ENCODE results near the gene CLP1.
"Not testable (repeated sequence)": the region's sequence is repeated elsewhere in the genome, so short reads cannot be mapped to it uniquely, and the experiment has no call there.

Gene CLP1

GRCh38 chr11:57659669-57660068 is 2.1 kb downstream of the CLP1 start:
- no peak for DNase-seq (ENCODE audit: low read depth in 4 of 4, low spot score in 1 of 4)

- no peak for DNase-seq (ENCODE audit: low read depth in 4 of 4, low spot score in 1 of 4)
These were observed 5.3 kb downstream of the CLP1 start for GRCh38 chr11:57662893-57663292.

DNA sequence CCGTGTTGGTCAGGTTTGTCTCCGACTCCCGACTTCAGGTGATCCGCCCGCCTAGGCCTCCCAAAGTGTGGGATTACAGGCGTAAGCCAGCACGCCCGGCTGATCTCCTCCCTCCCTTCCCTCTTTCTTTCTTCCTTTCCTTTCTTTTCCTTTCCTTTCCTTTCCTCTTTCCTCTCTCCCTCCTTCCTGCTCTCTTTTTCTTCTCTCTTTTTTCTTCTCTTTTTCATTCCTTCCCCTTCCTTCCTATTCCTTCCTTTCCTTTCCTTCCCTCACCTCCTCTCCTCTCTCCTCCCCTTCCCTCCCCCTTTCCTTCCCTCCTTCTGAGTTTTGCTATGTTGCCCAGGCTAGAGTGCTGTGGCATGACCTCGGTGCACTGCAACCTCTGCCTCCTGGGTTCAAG is 6.4 kb downstream of the CLP1 start:
- no peak for DNase-seq (ENCODE audit: low read depth in 4 of 4, low spot score in 1 of 4)

DNA sequence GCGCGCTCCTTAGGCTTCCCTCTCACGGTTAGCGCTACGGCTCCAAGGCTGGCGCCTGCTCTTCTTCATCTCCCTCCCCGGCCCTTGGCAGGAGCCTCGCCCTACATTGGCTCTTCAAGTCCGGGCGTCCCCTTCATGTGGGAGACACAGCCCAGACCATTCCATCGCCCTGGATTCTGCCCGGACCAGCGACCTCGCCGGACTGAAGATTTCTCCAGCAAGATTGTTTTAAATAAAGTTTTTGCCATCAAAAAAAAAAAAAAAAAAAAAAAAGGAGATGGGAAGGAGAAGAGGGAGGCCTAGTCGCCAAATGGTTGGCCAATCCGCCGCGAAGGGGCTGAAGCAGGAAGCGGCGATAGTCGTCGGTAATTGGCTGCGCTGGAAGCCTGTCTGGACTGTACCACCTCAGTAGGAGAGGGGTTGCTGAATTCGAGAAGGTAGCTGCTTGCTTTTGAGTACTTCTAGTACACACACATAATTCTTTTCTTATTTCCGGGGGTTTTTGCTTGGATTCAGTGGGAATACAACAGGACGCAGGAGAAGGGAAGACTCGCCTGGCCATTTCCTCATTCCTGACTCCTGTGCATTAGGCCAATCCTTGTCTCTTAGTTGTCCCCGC is 9.7 kb downstream of the CLP1 start:
- peak; percentile 69 to 85 (median 77) for DNase-seq (ENCODE audit: low read depth in 4 of 4, low spot score in 1 of 4)

DNA sequence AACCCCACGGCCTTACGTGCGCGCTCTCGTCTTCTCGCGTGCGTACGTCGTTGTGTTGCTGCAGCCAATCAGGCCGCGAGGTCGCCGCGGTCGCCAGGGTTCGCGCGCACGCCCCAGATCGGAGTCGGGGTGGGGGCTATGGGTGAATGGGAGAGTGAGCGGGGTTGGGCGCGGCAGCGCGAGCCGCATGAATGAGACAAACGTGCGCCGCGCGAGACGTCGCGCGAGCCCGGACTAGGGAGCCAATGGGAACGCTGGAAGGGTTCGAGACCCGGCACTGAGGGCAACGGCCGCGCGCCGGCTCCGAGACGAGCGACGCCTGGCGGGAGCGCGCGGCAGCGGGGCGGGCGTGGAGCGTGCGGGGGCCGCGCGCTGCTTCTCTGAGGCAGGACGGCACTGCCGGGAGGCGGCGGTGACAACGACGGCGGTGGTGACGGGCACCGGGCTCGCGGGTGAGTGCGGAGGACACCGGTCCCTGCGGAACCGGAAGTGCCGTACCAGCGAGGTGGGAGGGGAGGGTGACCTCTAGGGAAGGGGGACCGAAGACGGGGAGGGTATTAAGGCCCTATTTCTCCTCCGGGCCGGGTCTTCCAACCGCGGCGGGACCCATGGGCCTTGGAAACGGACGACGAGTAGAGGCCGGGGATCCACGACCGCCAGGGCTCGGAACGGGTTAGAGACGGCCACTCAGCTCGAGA is 10.3 kb downstream of the CLP1 start, which contains the start of gene ZDHHC5:
ZDHHC5 (plus strand) TSS at position 379 of the 698 bp plus-strand sequence. CDS start 4,977 bp downstream, outside the sequence.
- peak; percentile 94 to 99 (median 98) for DNase-seq (ENCODE audit: low read depth in 4 of 4, low spot score in 1 of 4)

GRCh38 chr11:57668434-57668782 is 10.8 kb downstream of the CLP1 start:
- DNase-seq (ENCODE audit: low read depth in 4 of 4, low spot score in 1 of 4) = peak in 1 of 4 experiments; percentile 16

DNA sequence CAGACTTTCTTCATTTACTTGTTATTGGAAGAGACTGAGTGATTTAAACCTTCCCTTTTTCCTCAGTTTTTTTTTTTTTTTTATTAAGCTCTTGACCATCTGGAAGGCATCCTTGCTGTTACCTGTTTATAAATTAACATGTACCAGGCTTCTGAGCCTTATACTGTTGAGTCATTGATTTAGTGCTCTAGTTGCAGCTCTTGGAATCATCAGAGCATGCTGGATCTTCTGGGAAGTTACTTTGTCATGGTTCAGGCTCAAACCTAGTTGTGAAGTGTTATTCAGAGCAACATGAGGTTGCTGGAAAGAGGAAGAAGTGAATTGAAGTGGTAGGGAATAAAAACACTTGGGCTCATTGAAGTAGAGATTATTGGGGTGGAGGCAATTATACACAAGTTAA is 16.7 kb downstream of the CLP1 start:
- no peak for DNase-seq (ENCODE audit: low read depth in 4 of 4, low spot score in 1 of 4)

GRCh38 chr11:57675176-57675941 is 17.8 kb downstream of the CLP1 start:
- no peak for DNase-seq (ENCODE audit: low read depth in 4 of 4, low spot score in 1 of 4)

- DNase-seq (ENCODE audit: low read depth in 4 of 4, low spot score in 1 of 4) = no peak
These were observed 21.8 kb downstream of the CLP1 start for GRCh38 chr11:57679396-57679795.

DNA sequence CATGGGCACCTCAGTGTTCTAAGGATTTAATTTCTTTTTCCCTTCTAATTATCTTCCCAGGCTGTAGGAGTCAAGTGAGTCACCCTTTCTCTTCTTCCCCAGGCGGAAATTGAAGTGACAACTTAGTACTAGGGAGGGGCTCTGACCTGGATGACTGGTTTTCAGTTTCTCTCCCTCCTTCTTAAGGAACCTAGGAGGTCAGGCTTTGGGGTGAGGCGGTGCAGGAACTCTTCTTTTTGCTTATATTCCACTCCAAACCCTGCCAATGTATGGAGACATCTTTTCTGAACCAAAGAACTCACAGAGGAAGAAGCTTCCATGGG is 23.0 kb downstream of the CLP1 start:
- DNase-seq (ENCODE audit: low read depth in 4 of 4, low spot score in 1 of 4) = no peak

DNA sequence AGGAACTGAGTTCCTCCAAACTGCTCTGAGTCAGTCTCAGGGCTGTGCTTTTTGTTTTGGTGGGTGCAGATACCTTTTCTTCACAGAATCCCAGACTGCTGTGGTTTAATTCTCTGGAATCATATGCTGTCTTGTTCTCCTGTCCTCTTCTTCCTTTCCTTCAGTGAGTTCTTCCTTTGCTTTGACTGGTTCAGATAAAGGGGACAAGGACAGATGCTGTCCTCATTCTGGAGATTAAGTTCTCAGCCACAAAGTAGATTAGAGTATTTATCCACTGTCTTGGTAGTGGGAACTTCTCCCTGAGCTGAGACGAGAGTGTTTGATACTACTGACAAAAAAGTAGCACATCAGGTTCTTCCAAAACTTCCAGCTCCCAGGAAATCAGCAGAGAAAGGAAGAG is 23.6 kb downstream of the CLP1 start:
- no peak for DNase-seq (ENCODE audit: low read depth in 4 of 4, low spot score in 1 of 4)

- not testable (repeated sequence) for DNase-seq (ENCODE audit: low read depth in 4 of 4, low spot score in 1 of 4)
These were observed 32.9 kb downstream of the CLP1 start for GRCh38 chr11:57690474-57690873.

- no peak for DNase-seq (ENCODE audit: low read depth in 4 of 4, low spot score in 1 of 4)
These were observed 41.3 kb downstream of the CLP1 start for GRCh38 chr11:57698843-57699365.

DNA sequence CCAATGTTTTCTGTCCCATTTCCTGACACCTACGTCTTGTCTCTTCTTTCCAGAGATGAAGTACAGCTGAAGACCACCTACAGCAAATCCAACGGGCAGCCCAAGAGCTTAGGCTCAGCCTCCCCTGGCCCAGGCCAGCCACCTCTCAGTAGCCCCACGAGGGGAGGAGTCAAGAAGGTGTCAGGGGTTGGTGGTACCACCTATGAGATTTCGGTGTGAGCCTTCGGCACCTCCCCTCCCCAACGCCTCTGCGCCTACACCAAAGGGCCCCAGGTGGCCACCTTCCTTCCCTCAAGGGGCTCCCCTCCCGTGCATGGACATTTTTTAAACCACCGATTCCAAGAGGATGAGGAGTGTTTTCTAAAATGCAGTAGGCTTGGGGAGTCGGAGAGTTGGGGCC is 42.3 kb downstream of the CLP1 start:
- DNase-seq (ENCODE audit: low read depth in 4 of 4, low spot score in 1 of 4) = no peak

DNA sequence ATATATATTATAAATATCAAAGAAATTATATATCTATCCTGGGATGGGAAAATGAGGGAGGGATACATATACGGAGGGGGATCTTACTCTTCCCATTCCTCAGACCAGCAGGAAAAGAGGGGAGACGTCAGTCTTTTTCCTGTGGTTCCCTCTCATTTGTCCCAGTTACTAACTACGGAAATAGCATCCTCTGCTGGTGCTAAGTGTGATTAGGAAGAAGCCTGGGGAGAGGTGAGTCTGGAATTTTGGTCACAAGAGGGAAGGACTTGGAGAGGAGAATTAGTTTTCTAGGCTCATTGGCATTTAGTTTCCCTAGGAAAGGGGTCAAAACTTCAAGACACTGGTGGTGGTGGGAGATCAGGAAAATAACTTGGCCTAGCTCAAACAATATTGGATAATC is 42.9 kb downstream of the CLP1 start:
- no peak for DNase-seq (ENCODE audit: low read depth in 4 of 4, low spot score in 1 of 4)

GRCh38 chr11:57703341-57703740 is 45.8 kb downstream of the CLP1 start:
- DNase-seq (ENCODE audit: low read depth in 4 of 4, low spot score in 1 of 4) = no peak

DNA sequence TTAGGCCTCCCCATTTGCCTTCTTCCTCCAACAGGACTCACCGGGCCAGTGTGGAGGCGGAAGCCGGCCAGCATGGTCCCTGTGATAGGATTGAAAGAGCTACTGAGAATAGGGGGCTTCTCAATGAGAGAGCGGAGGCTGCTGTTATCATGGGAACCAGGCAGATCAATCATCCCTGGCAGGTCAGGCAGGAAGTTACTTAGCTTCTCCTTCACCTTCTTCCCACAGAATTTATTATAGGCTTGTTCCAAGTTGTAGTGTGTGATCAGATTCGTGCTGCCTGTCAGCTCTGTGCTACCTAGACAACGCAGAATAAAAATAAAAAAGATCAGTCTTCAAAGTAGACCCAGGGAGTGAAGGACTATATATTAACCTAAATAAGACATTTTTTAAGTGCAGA is 47.4 kb downstream of the CLP1 start:
- DNase-seq (ENCODE audit: low read depth in 4 of 4, low spot score in 1 of 4) = no peak

GRCh38 chr11:57705432-57705831 is 47.9 kb downstream of the CLP1 start:
- DNase-seq (ENCODE audit: low read depth in 4 of 4, low spot score in 1 of 4) = not testable (repeated sequence)

DNA sequence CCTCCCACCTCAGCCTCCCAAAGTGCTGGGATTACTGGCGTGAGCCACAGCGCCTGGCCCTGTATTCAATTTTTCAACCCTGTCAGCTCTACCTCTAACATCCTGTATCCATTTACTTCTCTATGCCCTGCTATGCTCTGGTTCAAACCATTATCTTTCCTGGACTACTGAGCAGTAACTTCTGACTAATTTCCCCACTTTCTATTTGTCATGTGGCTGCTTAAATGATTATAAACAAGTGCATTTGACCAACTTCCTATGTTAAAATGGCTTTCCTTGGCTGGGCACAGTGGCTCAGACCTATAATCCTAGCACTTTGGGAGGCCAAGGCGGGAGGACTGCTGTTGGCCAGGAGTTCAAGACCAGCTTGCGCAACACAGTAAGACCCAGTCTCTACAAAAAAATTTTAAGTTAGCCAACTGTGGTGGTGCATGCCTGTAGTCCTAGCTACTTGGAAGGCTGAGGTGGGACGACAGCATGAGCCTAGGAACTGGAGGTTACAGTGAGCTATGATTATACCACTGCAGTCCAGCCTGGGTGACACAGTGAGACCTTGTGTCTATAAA is 52.3 kb downstream of the CLP1 start:
- DNase-seq (ENCODE audit: low read depth in 4 of 4, low spot score in 1 of 4) = no peak

All from stimulated activated CD4-positive, alpha-beta T cell treated with anti-CD3 and anti-CD28 coated beads, Interleukin-1b, Interleukin-23, amount 100 ng/mL, for 24 hours (primary cell).